K562 (cell line): ENCODE results near the gene KDM4C. TPM values are rescaled to one million over a fixed set of nuclear protein-coding genes. Genes with fewer than 3 reads are reported as not detected.

ENCODE experiments used
- ATAC-seq: fragments of 200-7000 bp; cut with Tn5 transposase; 3 replicates; pipeline ENCODE4 v1.9.1; 2020; ENCODE audit warnings: moderate library complexity
- BruUV-seq: library from RNA; stranded (reverse); fragments of 400-500 nt; replicated peaks from 2 replicates; lab custom pipeline; 2021; lab: Mats Ljungman, UMichigan
- CTCF ChIA-PET: fragments of 300-600 bp; formaldehyde crosslinking; extraction: SDS; loops from one replicate; lab custom pipeline; 2021; ENCODE audit warnings: low intra/inter-chr PET ratio; lab: Yijun Ruan, JAX
- POLR2A ChIA-PET: fragments of 300-600, 350-650 bp; sonication (Branson Sonifier 250); formaldehyde crosslinking; extraction: SDS; loops from one replicate; lab custom pipeline; 2021; ENCODE audit warnings: antibody characterized with exemption, inconsistent platforms; lab: Yijun Ruan, JAX
- DNase-seq, 4 experiments: peaks; one replicate each; pipeline versions ENCODE4 v3.0.0 to v3.0.0-alpha.2; 2011 to 2018; ENCODE audit warnings: low spot score in 3 of 4, mixed read lengths in 3 of 4; ENCODE audit errors: extremely low read depth in 1 of 4
- FAIRE-seq: peaks from 2 replicates; lab custom pipeline; 2011; peaks lifted over from hg19 to GRCh38; lab: Jason Lieb, UNC
- H2AFZ ChIP-seq: 2 replicates; pipeline ENCODE4 v1.6.0; 2011; ENCODE audit warnings: low read depth, low read length, control low read depth, inconsistent platforms
- H3K27ac ChIP-seq: fragments of 200-600 bp; 3 replicates; pipeline ENCODE4 v1.8.0; 2011; ENCODE audit warnings: low read depth, mild to moderate bottlenecking, control low read depth, inconsistent platforms, low read length, moderate library complexity, mixed read lengths; ENCODE audit errors: extremely low read depth
- H3K27me3 ChIP-seq, 2 experiments: fragments of 300-600 bp in 1 of 2; 2 replicates in 1 of 2; 3 replicates in 1 of 2; pipeline versions ENCODE4 v1.6.0 to v1.8.0; 2011; ENCODE audit warnings: inconsistent platforms in 2 of 2, low read length in 2 of 2, mild to moderate bottlenecking in 1 of 2, mixed read lengths in 1 of 2, moderate library complexity in 1 of 2; ENCODE audit not compliant: control insufficient read depth in 2 of 2, insufficient read depth in 2 of 2
- H3K36me3 ChIP-seq: fragments of 300-600 bp; 3 replicates; pipeline ENCODE4 v1.8.0; 2011; ENCODE audit warnings: mild to moderate bottlenecking, low read length, inconsistent platforms; ENCODE audit not compliant: control insufficient read depth, insufficient read depth
- H3K4me1 ChIP-seq, 2 experiments: fragments of 200-600 bp in 1 of 2; replicated peaks in 1 of 2; 2 replicates in 1 of 2; 3 replicates in 1 of 2; pipeline versions ENCODE4 v1.5.1 to v1.8.0; 2011; ENCODE audit warnings: inconsistent platforms in 2 of 2, low read length in 2 of 2, mild to moderate bottlenecking in 1 of 2, mixed read lengths in 1 of 2, moderate library complexity in 1 of 2; ENCODE audit not compliant: control insufficient read depth in 2 of 2, insufficient read depth in 2 of 2
- H3K4me2 ChIP-seq: 2 replicates; pipeline ENCODE4 v1.6.1; 2011; ENCODE audit warnings: low read length, control low read depth, inconsistent platforms, mixed read lengths; ENCODE audit not compliant: insufficient read depth
- H3K4me3 ChIP-seq: fragments of 200-600 bp; sonication (generic), shearing (Covaris generic); 2 replicates; pipeline ENCODE4 v1.5.1; 2016; ENCODE audit warnings: control low read depth, inconsistent platforms
- H3K79me2 ChIP-seq: fragments of 200-600 bp; 3 replicates; pipeline ENCODE4 v1.8.0; 2011; ENCODE audit warnings: low read length, inconsistent platforms; ENCODE audit not compliant: control insufficient read depth, insufficient read depth
- H3K9ac ChIP-seq, 2 experiments: 2 replicates each; pipeline versions ENCODE4 v1.6.0 to v1.6.1; 2011; ENCODE audit warnings: low read depth in 2 of 2, low read length in 2 of 2, control low read depth in 1 of 2, inconsistent platforms in 1 of 2, mild to moderate bottlenecking in 1 of 2, mixed read lengths in 1 of 2; ENCODE audit not compliant: insufficient read depth in 1 of 2
- H3K9me1 ChIP-seq: one replicate; pipeline ENCODE4 v1.6.0; 2011; ENCODE audit warnings: inconsistent platforms, mild to moderate bottlenecking, low read length, moderate library complexity; ENCODE audit not compliant: control insufficient read depth, insufficient read depth
- H3K9me3 ChIP-seq: replicated peaks from 2 replicates; pipeline ENCODE4 v1.5.1; 2011; ENCODE audit warnings: low read depth, low read length, inconsistent platforms; ENCODE audit not compliant: control insufficient read depth, insufficient read depth
- H4K20me1 ChIP-seq: replicated peaks from 2 replicates; pipeline ENCODE4 v1.6.1; 2011; ENCODE audit warnings: low read length, inconsistent platforms, mixed read lengths; ENCODE audit not compliant: control insufficient read depth, insufficient read depth
- E2F6 ChIP-seq, 2 experiments: IDR thresholded peaks; 2 replicates each; pipeline ENCODE4 v1.6.1; 2011; ENCODE audit warnings: borderline replicate concordance in 1 of 2, control low read depth in 1 of 2, low read depth in 1 of 2, low read length in 1 of 2, mild to moderate bottlenecking in 1 of 2, mixed read lengths in 1 of 2, moderate library complexity in 1 of 2; ENCODE audit not compliant: insufficient read depth in 1 of 2, insufficient read length in 1 of 2, poor library complexity in 1 of 2, severe bottlenecking in 1 of 2; ENCODE audit errors: extremely low read depth in 1 of 2
- EP400 ChIP-seq: fragments of 450-650 bp; IDR thresholded peaks from 2 replicates; pipeline ENCODE4 v1.6.1; 2017; ENCODE audit warnings: antibody characterized with exemption, mild to moderate bottlenecking, moderate library complexity
- SAFB ChIP-seq: fragments of 200-400 bp; formaldehyde crosslinking; IDR thresholded peaks from 2 replicates; pipeline ENCODE4 v1.6.1; 2017; ENCODE audit warnings: low read depth, low read length, borderline replicate concordance
- ZNF146 ChIP-seq: IDR thresholded peaks from one replicate; pipeline ENCODE4 v1.6.1; 2018; ENCODE audit warnings: missing compliant biosample characterization; ENCODE audit not compliant: unreplicated experiment
- ZNF263 ChIP-seq: sonication (generic); formaldehyde crosslinking; IDR thresholded peaks from 2 replicates; pipeline ENCODE4 v1.8.0; 2022; ENCODE audit warnings: mild to moderate bottlenecking, missing genetic modification reagents, borderline replicate concordance
- ZNF785 ChIP-seq: fragments of 250-450 bp; sonication (Bioruptor Pico); IDR thresholded peaks from 2 replicates; pipeline ENCODE4 v1.4.0; 2020; ENCODE audit warnings: mild to moderate bottlenecking
- ZNF830 ChIP-seq: fragments of 250-450 bp; sonication (Bioruptor Pico); IDR thresholded peaks from 2 replicates; pipeline ENCODE4 v1.5.0; 2021; ENCODE audit warnings: mild to moderate bottlenecking
- WGBS: fragments of 100-300 bp; shearing (Covaris generic); methylation state at CpG from one replicate; pipeline ENCODE4 v1.1.6; 2016; ENCODE audit warnings: low coverage, mixed read lengths; ENCODE audit not compliant: insufficient coverage; ENCODE audit errors: missing lambda C conversion rate; 5-methylcytosine and 5-hydroxymethylcytosine counted together
- in situ Hi-C: fragments of 300-500 bp; cut with MboI; formaldehyde crosslinking; loops from 4 replicates; pipeline ENCODE4 v1.15.0; 2018; ENCODE audit warnings: inconsistent platforms, mixed read lengths
- intact Hi-C: fragments of 100-400 bp; cut with micrococcal nuclease; formaldehyde crosslinking; loops from 2 replicates; pipeline ENCODE4 v1.14.2; 2022
- polyA plus RNA-seq, 8 experiments: library from polyadenylated mRNA; depleted of rRNA in 4 of 8; stranded (reverse) in 5 of 8; unstranded in 3 of 8; fragments of >200 nt; fragmentation: Nextera tagmentation in 2 of 8; fragmentation: Illumina TruSeq in 1 of 8; extraction: Ambion mirVana in 2 of 8; extraction: Trizol in 1 of 8; gene quantifications; 2 replicates each; pipeline versions ENCODE4 v1.2.1 to v1.2.3, GENCODE V29; 2011 to 2014; ENCODE audit warnings: inconsistent platforms in 1 of 8, missing spikeins in 1 of 8
- total RNA-seq, 7 experiments: library from RNA; depleted of rRNA in 6 of 7; stranded (reverse); fragments of >200 nt in 6 of 7; fragmentation: Illumina TruSeq in 2 of 7; extraction: Trizol in 2 of 7; gene quantifications; 2 replicates each; pipeline versions ENCODE4 v1.2.1 to v1.2.3, GENCODE V29; 2011 to 2021; ENCODE audit warnings: low replicate concordance in 1 of 7

Gene KDM4C
- total and polyA plus RNA-seq, 9 of the 15 experiments (the other 6 are each of a cell fraction or from before 2014, with no cell fraction given), result 5.4 to 17.0 (median 12.6) TPM

- H3K9me1 ChIP-seq, result no peaks in the 10 kb centered on the region
- no peaks in the 10 kb centered on the region for H3K27me3 ChIP-seq
- no peaks in the 10 kb centered on the region for H3K79me2 ChIP-seq
- H3K4me3 ChIP-seq, result no peak overlapping the region
- no peaks in the 10 kb centered on the region for H3K9me3 ChIP-seq
- no peak overlapping the region for H2AFZ ChIP-seq
- 60% methylated on average over 3 of the region's 3 CpGs for WGBS
- ChIA-PET CTCF (no interaction called here), POLR2A (no interaction called here)
- H3K4me2 ChIP-seq, result no peak overlapping the region
- no peak for FAIRE-seq
- TF ChIP-seq ZNF830 (CRISPR knock-in tag) (no peak), ZNF263 (CRISPR knock-in tag) (no peak)
- H3K4me1 ChIP-seq, result no peaks in the 10 kb centered on the region
- no peak overlapping the region for H3K27ac ChIP-seq
- intact Hi-C loops (no loop called here), in situ Hi-C loops (no loop called here)
- BruUV-seq, result no TSS peak
- no peaks in the 10 kb centered on the region for H4K20me1 ChIP-seq
- H3K36me3 ChIP-seq, result peaks cover 25% of the 10 kb centered on the region; the same call in 2 of the 3 replicates
- no peak for ATAC-seq
- DNase-seq, result no peak
- no peak overlapping the region for H3K9ac ChIP-seq
Measured at GRCh38 chr9:6987381-6987780, 229.6 kb downstream of the KDM4C start.

- Histone ChIP-seq H3K79me2 (no peaks in the 10 kb centered on the region), H3K4me1 (no peaks in the 10 kb centered on the region), H2AFZ (no peak overlapping the region), H3K27me3 (no peaks in the 10 kb centered on the region), H3K36me3 (peaks cover 8% of the 10 kb centered on the region; the same call in 2 of the 3 replicates), H3K4me3 (no peak overlapping the region), H3K9ac (no peak overlapping the region), H3K9me1 (no peaks in the 10 kb centered on the region), H3K27ac (no peak overlapping the region), H3K9me3 (no peaks in the 10 kb centered on the region), H3K4me2 (no peak overlapping the region), H4K20me1 (no peaks in the 10 kb centered on the region)
- no TSS peak for BruUV-seq
- no CpG with 5 or more reads among the region's 1 CpG for WGBS
- ChIA-PET POLR2A (no interaction called here), CTCF (no interaction called here)
- DNase-seq, result no peak
- no peak for ATAC-seq
- intact Hi-C loops (no loop called here), in situ Hi-C loops (no loop called here)
- no peak for FAIRE-seq
- TF ChIP-seq ZNF785 (CRISPR knock-in tag) (no peak), E2F6 (IDR thresholded peaks at IDR 0.05; ENCODE audit: borderline replicate concordance in 1 of 2, extremely low read depth in 1 of 2, insufficient read depth in 1 of 2, insufficient read length in 1 of 2, low read depth in 1 of 2, low read length in 1 of 2, poor library complexity in 1 of 2, severe bottlenecking in 1 of 2) (no peak), EP400 (no peak), ZNF146 (CRISPR knock-in tag) (no peak), SAFB (no peak)
Measured at GRCh38 chr9:6991418-6991817, 233.6 kb downstream of the KDM4C start.
